A549 (cell line): ENCODE data around the gene PPIH.
"Not testable (repeated sequence)": the region's sequence is repeated elsewhere in the genome, so short reads cannot be mapped to it uniquely, and the experiment has no call there.

ENCODE experiments used
- CEBPB ChIP-seq, 2 experiments: fragments of >200 bp in 1 of 2; sonication (Bioruptor Twin) in 1 of 2; formaldehyde crosslinking in 1 of 2; IDR thresholded peaks; 2 replicates each; pipeline ENCODE4 v1.6.1; 2012 to 2016
- ESRRA ChIP-seq: fragments of 150-350 bp; IDR thresholded peaks from 2 replicates; pipeline ENCODE4 v1.6.1; 2014; ENCODE audit warnings: mild to moderate bottlenecking, low read length, borderline replicate concordance
- HMGXB4 ChIP-seq: fragments of 250-450 bp; sonication (Bioruptor Pico); IDR thresholded peaks from 2 replicates; pipeline ENCODE4 v1.5.0; 2021; ENCODE audit warnings: mild to moderate bottlenecking, moderate library complexity, borderline replicate concordance
- HOXA7 ChIP-seq: fragments of 250-450 bp; sonication (Bioruptor Pico); IDR thresholded peaks from 2 replicates; pipeline ENCODE4 v1.5.0; 2020; ENCODE audit warnings: mild to moderate bottlenecking, moderate library complexity
- JUNB ChIP-seq: fragments of >200 bp; sonication (Bioruptor Twin); formaldehyde crosslinking; IDR thresholded peaks from 2 replicates; pipeline ENCODE4 v1.6.1; 2016
- KDM1A ChIP-seq: fragments of 200-600 bp; sonication (generic); IDR thresholded peaks from 2 replicates; pipeline ENCODE4 v1.6.1; 2016; ENCODE audit warnings: low read depth, mild to moderate bottlenecking
- NPAS2 ChIP-seq: fragments of 250-450 bp; sonication (Bioruptor Pico); IDR thresholded peaks from 2 replicates; pipeline ENCODE4 v1.8.0; 2022; ENCODE audit warnings: mild to moderate bottlenecking, moderate library complexity, borderline replicate concordance
- POLR2A ChIP-seq: IDR thresholded peaks from 2 replicates; pipeline ENCODE4 v1.6.1; 2012; ENCODE audit warnings: mild to moderate bottlenecking, low read length
- RAD21 ChIP-seq, 2 experiments: fragments of >200 bp in 1 of 2; sonication (Bioruptor Twin) in 1 of 2; formaldehyde crosslinking in 1 of 2; IDR thresholded peaks in 1 of 2; conservative IDR thresholded peaks in 1 of 2; 2 replicates in 1 of 2; 3 replicates in 1 of 2; pipeline ENCODE4 v1.6.1; 2012 to 2018; ENCODE audit warnings: inconsistent platforms in 1 of 2
- RFX5 ChIP-seq: fragments of 450-650 bp; IDR thresholded peaks from 2 replicates; pipeline ENCODE4 v1.7.1; 2014; ENCODE audit warnings: antibody characterized with exemption, mild to moderate bottlenecking, moderate library complexity
- SMC3 ChIP-seq: fragments of >200 bp; sonication (Bioruptor Twin); formaldehyde crosslinking; IDR thresholded peaks from 3 replicates; pipeline ENCODE4 v1.6.1; 2018; ENCODE audit warnings: inconsistent platforms
- TF ChIP-seq, protein P1 (sequence below): fragments of >200 bp; sonication (Bioruptor Twin); formaldehyde crosslinking; IDR thresholded peaks from 3 replicates; pipeline ENCODE4 v1.5.1; 2016
- TF ChIP-seq, protein P2 (sequence below): IDR thresholded peaks from 2 replicates; pipeline ENCODE4 v1.6.1; 2012
- TF ChIP-seq, protein P3 (sequence below): fragments of 200-600 bp; sonication (generic); IDR thresholded peaks from 2 replicates; pipeline ENCODE4 v1.6.1; 2016; ENCODE audit warnings: antibody characterized with exemption, mild to moderate bottlenecking, moderate library complexity

DNA sequence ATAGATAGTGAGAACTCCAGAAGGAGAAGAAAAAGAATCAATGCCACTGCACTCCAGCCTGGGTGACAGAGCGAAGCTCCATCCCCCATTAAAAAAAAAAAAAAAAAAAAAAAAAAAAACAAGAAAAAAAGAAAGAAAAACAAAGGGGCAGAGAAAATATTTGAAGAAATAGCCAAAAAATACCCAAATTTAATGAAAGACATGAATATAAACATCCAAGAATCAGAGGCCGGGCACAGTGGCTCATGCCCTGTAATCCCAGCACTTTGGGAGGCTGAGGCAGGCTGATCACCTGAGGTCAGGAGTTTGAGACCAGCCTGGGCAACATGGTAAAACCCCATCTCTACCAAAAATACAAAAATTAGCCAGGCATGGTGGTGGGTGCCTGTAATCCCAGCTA lies 64.2 kb downstream of the PPIH start:
- TF ChIP-seq, protein P1, sequence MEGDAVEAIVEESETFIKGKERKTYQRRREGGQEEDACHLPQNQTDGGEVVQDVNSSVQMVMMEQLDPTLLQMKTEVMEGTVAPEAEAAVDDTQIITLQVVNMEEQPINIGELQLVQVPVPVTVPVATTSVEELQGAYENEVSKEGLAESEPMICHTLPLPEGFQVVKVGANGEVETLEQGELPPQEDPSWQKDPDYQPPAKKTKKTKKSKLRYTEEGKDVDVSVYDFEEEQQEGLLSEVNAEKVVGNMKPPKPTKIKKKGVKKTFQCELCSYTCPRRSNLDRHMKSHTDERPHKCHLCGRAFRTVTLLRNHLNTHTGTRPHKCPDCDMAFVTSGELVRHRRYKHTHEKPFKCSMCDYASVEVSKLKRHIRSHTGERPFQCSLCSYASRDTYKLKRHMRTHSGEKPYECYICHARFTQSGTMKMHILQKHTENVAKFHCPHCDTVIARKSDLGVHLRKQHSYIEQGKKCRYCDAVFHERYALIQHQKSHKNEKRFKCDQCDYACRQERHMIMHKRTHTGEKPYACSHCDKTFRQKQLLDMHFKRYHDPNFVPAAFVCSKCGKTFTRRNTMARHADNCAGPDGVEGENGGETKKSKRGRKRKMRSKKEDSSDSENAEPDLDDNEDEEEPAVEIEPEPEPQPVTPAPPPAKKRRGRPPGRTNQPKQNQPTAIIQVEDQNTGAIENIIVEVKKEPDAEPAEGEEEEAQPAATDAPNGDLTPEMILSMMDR: not testable (repeated sequence)
- TF ChIP-seq, protein P2, sequence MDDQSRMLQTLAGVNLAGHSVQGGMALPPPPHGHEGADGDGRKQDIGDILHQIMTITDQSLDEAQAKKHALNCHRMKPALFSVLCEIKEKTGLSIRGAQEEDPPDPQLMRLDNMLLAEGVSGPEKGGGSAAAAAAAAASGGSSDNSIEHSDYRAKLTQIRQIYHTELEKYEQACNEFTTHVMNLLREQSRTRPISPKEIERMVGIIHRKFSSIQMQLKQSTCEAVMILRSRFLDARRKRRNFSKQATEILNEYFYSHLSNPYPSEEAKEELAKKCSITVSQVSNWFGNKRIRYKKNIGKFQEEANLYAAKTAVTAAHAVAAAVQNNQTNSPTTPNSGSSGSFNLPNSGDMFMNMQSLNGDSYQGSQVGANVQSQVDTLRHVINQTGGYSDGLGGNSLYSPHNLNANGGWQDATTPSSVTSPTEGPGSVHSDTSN: not testable (repeated sequence)
- not testable (repeated sequence) for TF ChIP-seq RAD21 (conservative IDR thresholded peaks at IDR 0.05 in 1 of 2, IDR thresholded peaks at IDR 0.05 in 1 of 2); CEBPB (IDR thresholded peaks at IDR 0.05); SMC3; HMGXB4 (CRISPR knock-in tag); NPAS2 (CRISPR knock-in tag); POLR2A; JUNB; ESRRA; RFX5; HOXA7 (CRISPR knock-in tag); KDM1A
- TF ChIP-seq, protein P3, sequence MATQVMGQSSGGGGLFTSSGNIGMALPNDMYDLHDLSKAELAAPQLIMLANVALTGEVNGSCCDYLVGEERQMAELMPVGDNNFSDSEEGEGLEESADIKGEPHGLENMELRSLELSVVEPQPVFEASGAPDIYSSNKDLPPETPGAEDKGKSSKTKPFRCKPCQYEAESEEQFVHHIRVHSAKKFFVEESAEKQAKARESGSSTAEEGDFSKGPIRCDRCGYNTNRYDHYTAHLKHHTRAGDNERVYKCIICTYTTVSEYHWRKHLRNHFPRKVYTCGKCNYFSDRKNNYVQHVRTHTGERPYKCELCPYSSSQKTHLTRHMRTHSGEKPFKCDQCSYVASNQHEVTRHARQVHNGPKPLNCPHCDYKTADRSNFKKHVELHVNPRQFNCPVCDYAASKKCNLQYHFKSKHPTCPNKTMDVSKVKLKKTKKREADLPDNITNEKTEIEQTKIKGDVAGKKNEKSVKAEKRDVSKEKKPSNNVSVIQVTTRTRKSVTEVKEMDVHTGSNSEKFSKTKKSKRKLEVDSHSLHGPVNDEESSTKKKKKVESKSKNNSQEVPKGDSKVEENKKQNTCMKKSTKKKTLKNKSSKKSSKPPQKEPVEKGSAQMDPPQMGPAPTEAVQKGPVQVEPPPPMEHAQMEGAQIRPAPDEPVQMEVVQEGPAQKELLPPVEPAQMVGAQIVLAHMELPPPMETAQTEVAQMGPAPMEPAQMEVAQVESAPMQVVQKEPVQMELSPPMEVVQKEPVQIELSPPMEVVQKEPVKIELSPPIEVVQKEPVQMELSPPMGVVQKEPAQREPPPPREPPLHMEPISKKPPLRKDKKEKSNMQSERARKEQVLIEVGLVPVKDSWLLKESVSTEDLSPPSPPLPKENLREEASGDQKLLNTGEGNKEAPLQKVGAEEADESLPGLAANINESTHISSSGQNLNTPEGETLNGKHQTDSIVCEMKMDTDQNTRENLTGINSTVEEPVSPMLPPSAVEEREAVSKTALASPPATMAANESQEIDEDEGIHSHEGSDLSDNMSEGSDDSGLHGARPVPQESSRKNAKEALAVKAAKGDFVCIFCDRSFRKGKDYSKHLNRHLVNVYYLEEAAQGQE: not testable (repeated sequence)
